ENCODE measurements around the gene PIK3CD. TPM values are rescaled to one million over a fixed set of nuclear protein-coding genes. Genes with fewer than 3 reads are reported as not detected.

Gene PIK3CD
- total RNA-seq, 1 donor from 2014 or later: 5.0 TPM

DNA sequence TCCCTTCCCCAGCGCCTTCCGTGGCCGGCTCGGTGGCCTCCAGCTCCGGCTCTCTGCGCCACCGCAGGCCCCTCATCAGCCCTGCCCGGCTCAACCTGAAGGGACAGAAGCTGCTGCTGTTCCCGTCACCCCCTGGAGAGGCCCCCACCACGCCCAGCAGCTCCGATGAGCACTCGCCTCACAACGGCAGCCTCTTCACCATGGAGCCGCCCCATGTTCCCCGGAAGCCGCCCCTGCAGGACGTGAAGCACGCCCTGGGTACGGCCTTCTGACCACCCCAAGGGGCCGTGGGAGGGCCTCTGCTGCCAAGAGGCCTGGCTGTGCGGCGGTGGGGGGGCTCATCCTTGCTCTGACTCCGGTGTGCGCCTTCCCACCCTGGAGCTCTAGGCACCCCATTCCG, 41.0 kb upstream of the PIK3CD start:
- no peak overlapping the region for H3K4me3 ChIP-seq (ENCODE audit: low read depth, low read length)
- DNase-seq (ENCODE audit: low read depth) (no peak), FAIRE-seq (no peak)
- H3K27me3 ChIP-seq (ENCODE audit: control insufficient read depth, insufficient read depth, low read length): no peaks in the 10 kb centered on the region
- TF ChIP-seq, protein P1, sequence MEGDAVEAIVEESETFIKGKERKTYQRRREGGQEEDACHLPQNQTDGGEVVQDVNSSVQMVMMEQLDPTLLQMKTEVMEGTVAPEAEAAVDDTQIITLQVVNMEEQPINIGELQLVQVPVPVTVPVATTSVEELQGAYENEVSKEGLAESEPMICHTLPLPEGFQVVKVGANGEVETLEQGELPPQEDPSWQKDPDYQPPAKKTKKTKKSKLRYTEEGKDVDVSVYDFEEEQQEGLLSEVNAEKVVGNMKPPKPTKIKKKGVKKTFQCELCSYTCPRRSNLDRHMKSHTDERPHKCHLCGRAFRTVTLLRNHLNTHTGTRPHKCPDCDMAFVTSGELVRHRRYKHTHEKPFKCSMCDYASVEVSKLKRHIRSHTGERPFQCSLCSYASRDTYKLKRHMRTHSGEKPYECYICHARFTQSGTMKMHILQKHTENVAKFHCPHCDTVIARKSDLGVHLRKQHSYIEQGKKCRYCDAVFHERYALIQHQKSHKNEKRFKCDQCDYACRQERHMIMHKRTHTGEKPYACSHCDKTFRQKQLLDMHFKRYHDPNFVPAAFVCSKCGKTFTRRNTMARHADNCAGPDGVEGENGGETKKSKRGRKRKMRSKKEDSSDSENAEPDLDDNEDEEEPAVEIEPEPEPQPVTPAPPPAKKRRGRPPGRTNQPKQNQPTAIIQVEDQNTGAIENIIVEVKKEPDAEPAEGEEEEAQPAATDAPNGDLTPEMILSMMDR (IDR thresholded peaks at IDR 0.05; ENCODE audit: insufficient read depth, low read length, severe bottlenecking): no peak
- H3K36me3 ChIP-seq (ENCODE audit: control insufficient read depth, insufficient read depth, low read length): peaks cover 13% of the 10 kb centered on the region

DNA sequence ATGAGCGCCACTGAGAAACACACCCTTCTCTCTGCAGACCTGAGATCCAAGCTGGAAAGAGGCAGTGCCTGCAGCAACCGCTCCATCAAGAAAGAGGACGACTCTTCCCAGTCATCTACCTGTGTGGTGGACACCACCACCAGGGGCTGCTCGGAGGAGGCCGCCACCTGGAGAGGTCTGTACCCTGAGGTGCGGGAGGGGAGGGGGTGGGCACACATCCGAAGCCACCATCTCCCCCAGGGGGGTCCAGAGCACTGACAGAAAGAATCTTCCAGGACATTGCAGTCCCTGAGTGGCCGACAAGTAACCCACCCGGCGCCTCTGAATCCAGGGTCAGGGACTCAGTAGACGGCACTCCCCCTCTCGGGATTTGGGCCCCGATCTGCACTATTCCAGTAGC, 39.8 kb upstream of the PIK3CD start:
- FAIRE-seq: no peak
- H3K4me3 ChIP-seq (ENCODE audit: low read depth, low read length): no peak overlapping the region
- peaks cover 13% of the 10 kb centered on the region for H3K36me3 ChIP-seq (ENCODE audit: control insufficient read depth, insufficient read depth, low read length)
- no peaks in the 10 kb centered on the region for H3K27me3 ChIP-seq (ENCODE audit: control insufficient read depth, insufficient read depth, low read length)
- DNase-seq (ENCODE audit: low read depth): no peak
- TF ChIP-seq, protein P1 (IDR thresholded peaks at IDR 0.05; ENCODE audit: insufficient read depth, low read length, severe bottlenecking): no peak

DNA sequence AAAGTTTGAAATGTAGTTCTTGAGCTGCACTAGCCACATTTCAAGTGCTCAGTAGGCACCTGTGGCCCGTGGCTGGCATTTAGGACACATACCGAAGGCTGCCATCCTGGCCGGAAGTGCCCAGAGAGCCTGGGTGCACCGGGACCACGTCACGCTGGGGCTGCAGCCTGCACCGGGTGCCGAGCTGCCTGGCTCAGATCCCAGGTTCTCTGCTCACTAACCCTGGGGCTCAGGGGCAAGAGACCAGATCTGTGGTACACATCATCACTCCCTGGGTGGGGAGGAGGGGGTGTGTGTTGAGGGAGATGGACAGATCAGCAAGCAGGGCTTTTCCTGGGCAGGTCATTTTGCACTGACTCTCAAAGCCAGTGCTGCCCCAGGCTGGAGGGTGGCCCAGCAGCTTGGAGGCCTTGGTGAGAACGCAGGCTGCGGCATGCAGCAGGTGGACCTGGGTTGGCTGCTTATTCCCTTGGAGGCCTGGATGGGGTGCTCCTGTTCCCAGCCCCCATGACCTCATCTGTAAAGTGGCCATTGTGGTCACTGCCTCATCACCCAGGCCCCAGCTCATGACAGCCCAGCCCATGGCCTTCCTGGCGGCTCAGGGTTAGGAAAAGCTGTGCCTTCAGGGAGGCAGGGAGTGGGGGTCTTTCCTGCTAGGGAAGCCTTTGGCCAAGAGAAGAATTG, 39.2 kb upstream of the PIK3CD start:
- Histone ChIP-seq H3K27me3 (ENCODE audit: control insufficient read depth, insufficient read depth, low read length) (no peaks in the 10 kb centered on the region), H3K4me3 (ENCODE audit: low read depth, low read length) (no peak overlapping the region), H3K36me3 (ENCODE audit: control insufficient read depth, insufficient read depth, low read length) (peaks cover 13% of the 10 kb centered on the region)
- TF ChIP-seq, protein P1 (IDR thresholded peaks at IDR 0.05; ENCODE audit: insufficient read depth, low read length, severe bottlenecking): no peak
- DNase-seq (ENCODE audit: low read depth): no peak
- FAIRE-seq: no peak

DNA sequence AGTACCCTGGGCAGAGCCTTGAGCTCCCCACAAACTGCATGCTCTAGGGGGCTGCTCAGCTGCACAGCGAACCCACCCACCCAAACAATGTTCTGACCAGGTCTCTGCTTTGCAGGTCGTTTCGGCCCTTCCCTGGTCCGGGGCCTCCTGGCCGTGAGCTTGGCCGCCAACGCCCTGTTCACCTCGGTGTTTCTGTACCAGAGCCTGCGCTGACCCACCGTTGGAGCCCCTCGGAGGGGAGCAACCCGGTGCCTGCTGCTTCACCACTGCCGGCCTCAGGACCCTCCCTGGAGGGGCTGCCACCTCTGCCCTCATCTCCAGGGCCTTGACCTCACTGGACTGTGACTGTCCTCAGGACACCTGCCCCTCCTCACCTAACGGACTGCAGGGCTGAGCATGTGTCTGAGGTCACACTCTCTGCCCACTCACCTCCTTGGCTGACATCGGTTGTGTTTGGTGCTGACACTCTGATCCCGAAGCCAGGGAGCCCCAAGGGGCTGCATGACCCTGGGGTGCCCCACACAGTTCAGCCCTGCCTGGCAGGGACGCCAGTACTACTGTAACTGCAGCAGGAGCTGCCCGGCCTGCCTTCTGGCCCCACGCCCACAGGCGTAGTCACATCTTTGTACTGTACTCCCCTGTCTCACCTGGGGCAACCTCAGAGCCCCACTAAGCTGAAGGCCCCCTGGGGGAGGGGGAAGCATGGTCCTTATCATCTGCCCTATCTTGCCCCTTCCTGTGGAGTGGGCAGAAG, 38.5 kb upstream of the PIK3CD start:
- FAIRE-seq (no peak), DNase-seq (ENCODE audit: low read depth) (no peak)
- Histone ChIP-seq H3K36me3 (ENCODE audit: control insufficient read depth, insufficient read depth, low read length) (peaks cover 13% of the 10 kb centered on the region), H3K27me3 (ENCODE audit: control insufficient read depth, insufficient read depth, low read length) (peaks cover under 1% of the 10 kb centered on the region), H3K4me3 (ENCODE audit: low read depth, low read length) (no peak overlapping the region)
- TF ChIP-seq, protein P1 (IDR thresholded peaks at IDR 0.05; ENCODE audit: insufficient read depth, low read length, severe bottlenecking): no peak

DNA sequence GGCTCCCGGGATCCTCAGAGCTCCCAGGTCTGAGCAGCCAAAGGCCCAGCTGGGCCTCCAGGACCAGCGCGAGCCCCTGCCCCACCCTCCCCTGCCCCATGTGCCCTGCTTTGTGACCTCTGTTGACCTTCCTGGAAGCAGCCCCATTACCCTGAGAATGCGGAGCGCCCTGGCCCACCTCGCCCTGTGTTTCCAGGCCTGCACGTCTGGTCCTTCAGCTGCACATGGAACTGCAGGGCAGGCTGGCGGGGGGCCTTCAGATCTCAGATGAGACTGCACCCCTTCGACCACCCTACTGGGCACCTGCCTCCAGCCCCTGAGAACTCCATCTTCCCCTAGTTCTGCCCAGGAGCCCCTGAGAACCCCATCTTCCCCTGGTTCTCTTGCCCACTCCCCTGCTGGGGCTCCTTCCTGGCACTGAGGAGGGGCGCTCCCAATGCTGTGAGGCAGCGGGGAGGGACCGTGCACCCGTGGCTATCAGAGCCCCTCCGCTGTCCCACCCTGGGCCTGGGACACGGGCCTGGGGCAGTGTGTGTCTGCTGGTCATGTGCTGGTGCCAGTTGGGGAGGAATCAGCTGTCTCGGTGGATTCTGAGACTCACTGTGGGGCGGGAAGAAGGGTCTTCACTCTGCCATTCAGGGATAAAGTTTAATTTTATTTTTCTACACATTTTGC, 37.8 kb upstream of the PIK3CD start:
- H3K4me3 ChIP-seq (ENCODE audit: low read depth, low read length): no peak overlapping the region
- TF ChIP-seq, protein P1 (IDR thresholded peaks at IDR 0.05; ENCODE audit: insufficient read depth, low read length, severe bottlenecking): no peak
- FAIRE-seq: no peak
- peaks cover 13% of the 10 kb centered on the region for H3K36me3 ChIP-seq (ENCODE audit: control insufficient read depth, insufficient read depth, low read length)
- peaks cover 1% of the 10 kb centered on the region for H3K27me3 ChIP-seq (ENCODE audit: control insufficient read depth, insufficient read depth, low read length)
- DNase-seq (ENCODE audit: low read depth): no peak

Data from bronchial epithelial cell (primary cell).